GM12891 (cell line): Measurements from ENCODE around the gene RLN1.
"Not testable (repeated sequence)": the region's sequence is repeated elsewhere in the genome, so short reads cannot be mapped to it uniquely, and the experiment has no call there.

Experiments
- DNase-seq: peaks from one replicate; pipeline ENCODE4 v3.0.0; 2011; ENCODE audit warnings: low spot score; ENCODE audit not compliant: insufficient read length
- FAIRE-seq: peaks from 2 replicates; lab custom pipeline; 2011; peaks lifted over from hg19 to GRCh38; lab: Jason Lieb, UNC
- PAX5 ChIP-seq: IDR thresholded peaks from 2 replicates; pipeline ENCODE4 v1.6.1; 2011; ENCODE audit warnings: low read length, moderate library complexity, mild to moderate bottlenecking; ENCODE audit not compliant: insufficient read depth, severe bottlenecking
- POLR2A ChIP-seq: IDR thresholded peaks from 2 replicates; pipeline ENCODE4 v1.6.1; 2011; ENCODE audit warnings: low read depth, low read length, control low read depth
- POLR2AphosphoS5 ChIP-seq: IDR thresholded peaks from 2 replicates; pipeline ENCODE4 v1.6.1; 2011; ENCODE audit warnings: low read depth, low read length, control low read depth
- POU2F2 ChIP-seq: IDR thresholded peaks from 2 replicates; pipeline ENCODE4 v1.6.1; 2011; ENCODE audit warnings: low read depth, mild to moderate bottlenecking, control low read depth, low read length, moderate library complexity
- SPI1 ChIP-seq: IDR thresholded peaks from 2 replicates; pipeline ENCODE4 v1.6.1; 2011; ENCODE audit warnings: low read depth, low read length, control low read depth
- TAF1 ChIP-seq: IDR thresholded peaks from 2 replicates; pipeline ENCODE4 v1.6.1; 2011; ENCODE audit warnings: low read depth, low read length, control low read depth

Gene RLN1

GRCh38 chr9:5326187-5326586, 13.5 kb downstream of the RLN1 start:
- DNase-seq = no peak
- FAIRE-seq = no peak
- TF ChIP-seq POU2F2 (no peak), POLR2A (no peak), SPI1 (no peak), PAX5 (no peak), TAF1 (no peak), POLR2AphosphoS5 (no peak)

DNA sequence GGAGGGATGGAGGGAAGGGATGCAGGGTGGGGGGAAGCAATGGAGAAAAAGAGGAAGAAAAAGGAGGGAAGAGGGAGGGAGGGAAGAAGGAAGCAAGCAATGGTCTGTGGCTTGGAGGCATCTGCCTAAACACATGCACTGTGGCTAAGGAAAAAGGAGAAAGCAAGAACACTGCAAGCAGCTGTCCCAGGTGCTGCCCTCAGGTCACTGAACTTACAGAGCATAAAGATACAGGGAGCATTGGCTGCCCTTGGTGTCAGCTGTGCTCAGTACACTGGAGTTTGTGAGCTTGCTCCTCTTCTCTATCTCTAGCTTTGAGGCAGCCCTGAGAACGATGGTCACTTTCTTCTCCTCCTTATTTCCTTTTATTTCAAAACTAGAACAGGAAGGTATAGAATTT, 18.1 kb downstream of the RLN1 start:
- DNase-seq, FAIRE-seq: not testable (repeated sequence)

DNA sequence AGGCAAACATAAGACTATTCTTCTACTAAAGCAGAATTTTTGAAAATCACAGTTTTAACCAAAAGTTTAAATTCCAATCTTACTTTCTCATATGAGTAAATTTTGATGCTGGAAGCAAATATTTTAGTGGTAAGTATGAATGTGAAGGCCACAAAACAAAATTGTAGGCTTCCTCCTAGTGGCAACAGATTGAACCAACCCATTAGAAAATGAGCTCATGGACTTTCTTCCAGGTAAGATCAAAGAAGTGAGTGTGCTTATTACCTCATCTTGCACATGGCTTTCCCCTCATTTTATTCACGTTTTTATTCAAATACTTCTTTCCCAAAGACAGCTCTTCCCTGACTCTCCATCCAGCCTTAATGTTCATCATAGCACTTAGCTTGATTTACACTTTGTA, 18.6 kb downstream of the RLN1 start:
- TF ChIP-seq PAX5 (no peak), SPI1 (no peak), POU2F2 (no peak), POLR2A (no peak), POLR2AphosphoS5 (no peak), TAF1 (no peak)
- no peak for DNase-seq
- peak; percentile 56 for FAIRE-seq

GRCh38 chr9:5316406-5316805, 23.3 kb downstream of the RLN1 start:
- not testable (repeated sequence) for FAIRE-seq, DNase-seq

GRCh38 chr9:5315187-5315923, 24.3 kb downstream of the RLN1 start:
- TF ChIP-seq PAX5 = no peak
- no peak for TF ChIP-seq TAF1
- TF ChIP-seq POU2F2 = no peak
- TF ChIP-seq POLR2A = no peak
- no peak for TF ChIP-seq SPI1
- TF ChIP-seq POLR2AphosphoS5 = no peak
- FAIRE-seq = no peak
- no peak for DNase-seq

- no peak for DNase-seq
- no peak for TF ChIP-seq PAX5
- no peak for TF ChIP-seq POU2F2
- TF ChIP-seq TAF1 = no peak
- no peak for TF ChIP-seq SPI1
- TF ChIP-seq POLR2A = no peak
- no peak for TF ChIP-seq POLR2AphosphoS5
- FAIRE-seq = no peak
These were observed 28.8 kb downstream of the RLN1 start for GRCh38 chr9:5310851-5311250.

GRCh38 chr9:5305741-5306140, 33.9 kb downstream of the RLN1 start:
- no peak for FAIRE-seq
- no peak for DNase-seq
- TF ChIP-seq POLR2A (no peak), POU2F2 (no peak), POLR2AphosphoS5 (no peak), TAF1 (no peak), SPI1 (no peak), PAX5 (no peak)

DNA sequence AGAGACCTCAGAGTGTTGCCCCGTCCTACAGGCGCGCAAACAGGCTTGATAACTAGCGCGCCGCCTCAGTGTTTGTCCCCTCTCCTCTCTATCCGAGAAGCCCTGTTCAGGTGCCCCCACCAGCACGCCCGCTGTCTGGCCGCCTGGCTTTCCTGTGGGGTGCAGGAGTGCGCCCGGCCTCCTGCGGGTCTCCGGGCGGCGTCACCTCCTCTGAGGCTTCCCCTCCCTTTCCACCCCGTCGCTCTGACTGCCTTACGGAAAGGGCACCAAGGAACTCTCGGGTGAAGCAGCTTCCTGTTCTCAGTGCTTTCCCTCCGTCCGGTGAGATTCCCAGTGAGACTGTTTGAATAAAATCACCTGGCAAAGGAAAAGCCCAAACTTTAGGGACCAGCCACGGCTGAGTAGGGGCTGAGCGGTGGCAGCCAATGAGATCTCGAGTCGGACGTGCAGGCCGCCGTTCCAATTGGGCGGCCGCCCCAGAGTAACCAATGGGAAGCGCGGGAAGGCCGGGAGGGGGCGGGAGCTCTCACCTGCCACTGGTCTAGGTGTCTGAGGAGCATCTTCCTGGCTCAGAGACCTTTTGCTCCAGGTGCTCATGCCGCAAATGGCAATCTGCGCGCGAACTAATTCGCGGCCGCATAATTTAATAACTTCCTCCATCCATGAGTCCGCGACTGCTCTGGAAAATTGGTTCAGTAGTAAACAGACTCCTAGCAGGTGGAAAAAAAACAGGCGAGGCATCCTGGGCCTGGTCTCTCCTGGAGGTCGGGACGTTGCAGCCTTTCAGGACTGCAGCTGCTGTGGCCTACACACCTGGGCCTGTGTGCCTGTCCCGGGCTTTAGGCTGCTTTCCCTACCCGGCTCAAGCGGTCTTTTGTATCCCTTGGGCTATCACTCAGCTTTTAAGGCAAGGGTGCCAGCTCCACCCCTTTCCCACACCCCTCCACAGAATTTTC, 35.6 kb downstream of the RLN1 start, which contains the start of gene RLN2:
Gene RLN2, minus strand, starts transcription at position 877 of the 956 bp plus-strand sequence. Its CDS starts 136 bp downstream, at position 741.
- peak; percentile 100 for FAIRE-seq
- DNase-seq = not testable (repeated sequence)

DNA sequence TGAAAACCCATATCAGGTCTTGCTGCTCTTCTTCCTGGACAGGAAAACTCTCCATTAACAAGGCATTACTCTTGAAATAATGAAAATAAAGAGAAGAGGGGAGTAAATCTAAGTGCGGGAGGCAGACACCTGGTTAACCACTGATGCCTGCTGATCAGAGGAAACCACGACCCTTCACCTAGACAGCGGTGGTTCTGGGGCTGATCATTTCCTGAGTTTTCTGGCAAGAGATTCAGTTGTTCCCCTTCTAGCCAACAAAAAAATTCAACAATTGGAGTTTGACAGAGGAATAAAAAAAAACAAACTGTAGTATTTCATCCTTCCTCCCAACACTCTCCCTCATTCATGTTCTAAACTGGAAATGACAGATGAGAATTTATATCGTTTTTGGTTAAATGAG, 38.1 kb downstream of the RLN1 start:
- TF ChIP-seq POLR2A = no peak
- TF ChIP-seq TAF1 = no peak
- no peak for TF ChIP-seq POLR2AphosphoS5
- no peak for TF ChIP-seq SPI1
- no peak for TF ChIP-seq POU2F2
- no peak for TF ChIP-seq PAX5
- FAIRE-seq (no peak), DNase-seq (no peak)

- TF ChIP-seq SPI1 (no peak), POLR2AphosphoS5 (no peak), POLR2A (no peak), PAX5 (no peak), TAF1 (no peak), POU2F2 (no peak)
- no peak for FAIRE-seq
- DNase-seq = no peak
These were observed 47.5 kb downstream of the RLN1 start for GRCh38 chr9:5292141-5292540.
